Chondrocyte (in vitro differentiated cells): Measurements from ENCODE around the gene HIRA. TPM values are rescaled to one million over a fixed set of nuclear protein-coding genes. Genes with fewer than 3 reads are reported as not detected.

Experiments
- DNase-seq: peaks from one replicate; pipeline ENCODE4 v3.0.0; 2021; ENCODE audit warnings: mixed read lengths, low spot score
- H3K27ac Mint-ChIP-seq: one replicate; pipeline ENCODE4 v1.8.0; 2021; ENCODE audit warnings: mild to moderate bottlenecking, moderate library complexity, mixed read lengths; ENCODE audit not compliant: unreplicated experiment
- H3K27me3 Mint-ChIP-seq: 2 replicates; pipeline ENCODE4 v1.8.0; 2021; ENCODE audit warnings: low read depth, mixed read lengths
- H3K36me3 Mint-ChIP-seq: 2 replicates; pipeline ENCODE4 v1.8.0; 2021; ENCODE audit warnings: low read depth, mixed read lengths
- H3K4me1 Mint-ChIP-seq: 2 replicates; pipeline ENCODE4 v1.8.0; 2021; ENCODE audit warnings: low read depth, mild to moderate bottlenecking, mixed read lengths
- H3K4me3 Mint-ChIP-seq: one replicate; pipeline ENCODE4 v1.8.0; 2021; ENCODE audit warnings: mild to moderate bottlenecking, moderate library complexity, mixed read lengths; ENCODE audit not compliant: unreplicated experiment
- H3K9me3 Mint-ChIP-seq: 2 replicates; pipeline ENCODE4 v1.8.0; 2021; ENCODE audit warnings: low read depth, mixed read lengths
- total RNA-seq: library from RNA; stranded (reverse); gene quantifications from 3 replicates; pipeline ENCODE4 v1.2.1, GENCODE V29; 2021
- TF ChIP-seq, protein P1 (sequence below): fragments of 200-600 bp; sonication (generic); IDR thresholded peaks from 2 replicates; pipeline ENCODE4 v1.5.0; 2021; ENCODE audit warnings: antibody characterized with exemption, mild to moderate bottlenecking, moderate library complexity

Gene HIRA
- total RNA-seq, 1 donor from 2014 or later = 31.8 TPM

DNA sequence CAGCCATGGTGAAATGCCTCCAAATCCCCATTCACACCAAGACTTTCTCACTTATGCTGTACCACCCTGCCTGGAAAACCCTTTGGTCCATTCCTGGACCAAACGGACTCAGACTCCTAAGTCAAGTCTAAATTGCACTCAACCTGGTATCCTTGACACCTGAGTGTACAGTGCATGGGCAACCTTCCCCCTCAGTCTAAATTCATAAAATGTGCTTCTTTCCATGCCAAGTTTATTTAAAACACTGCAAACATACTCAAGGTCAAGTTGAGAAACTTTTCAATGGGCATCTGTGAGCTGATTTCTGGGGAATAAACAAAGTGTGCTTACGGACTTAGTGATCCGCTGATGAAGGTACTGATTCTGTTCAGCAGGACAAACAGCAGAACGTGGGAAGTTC is 26.4 kb downstream of the HIRA start:
- TF ChIP-seq, protein P1, sequence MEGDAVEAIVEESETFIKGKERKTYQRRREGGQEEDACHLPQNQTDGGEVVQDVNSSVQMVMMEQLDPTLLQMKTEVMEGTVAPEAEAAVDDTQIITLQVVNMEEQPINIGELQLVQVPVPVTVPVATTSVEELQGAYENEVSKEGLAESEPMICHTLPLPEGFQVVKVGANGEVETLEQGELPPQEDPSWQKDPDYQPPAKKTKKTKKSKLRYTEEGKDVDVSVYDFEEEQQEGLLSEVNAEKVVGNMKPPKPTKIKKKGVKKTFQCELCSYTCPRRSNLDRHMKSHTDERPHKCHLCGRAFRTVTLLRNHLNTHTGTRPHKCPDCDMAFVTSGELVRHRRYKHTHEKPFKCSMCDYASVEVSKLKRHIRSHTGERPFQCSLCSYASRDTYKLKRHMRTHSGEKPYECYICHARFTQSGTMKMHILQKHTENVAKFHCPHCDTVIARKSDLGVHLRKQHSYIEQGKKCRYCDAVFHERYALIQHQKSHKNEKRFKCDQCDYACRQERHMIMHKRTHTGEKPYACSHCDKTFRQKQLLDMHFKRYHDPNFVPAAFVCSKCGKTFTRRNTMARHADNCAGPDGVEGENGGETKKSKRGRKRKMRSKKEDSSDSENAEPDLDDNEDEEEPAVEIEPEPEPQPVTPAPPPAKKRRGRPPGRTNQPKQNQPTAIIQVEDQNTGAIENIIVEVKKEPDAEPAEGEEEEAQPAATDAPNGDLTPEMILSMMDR = no peak
- no peaks in the 10 kb centered on the region for H3K27me3 Mint-ChIP-seq
- no peak for DNase-seq
- peaks cover 36% of the 10 kb centered on the region for H3K36me3 Mint-ChIP-seq
- no peak overlapping the region for H3K4me3 Mint-ChIP-seq
- no peak overlapping the region for H3K27ac Mint-ChIP-seq
- no peaks in the 10 kb centered on the region for H3K4me1 Mint-ChIP-seq
- no peaks in the 10 kb centered on the region for H3K9me3 Mint-ChIP-seq

DNA sequence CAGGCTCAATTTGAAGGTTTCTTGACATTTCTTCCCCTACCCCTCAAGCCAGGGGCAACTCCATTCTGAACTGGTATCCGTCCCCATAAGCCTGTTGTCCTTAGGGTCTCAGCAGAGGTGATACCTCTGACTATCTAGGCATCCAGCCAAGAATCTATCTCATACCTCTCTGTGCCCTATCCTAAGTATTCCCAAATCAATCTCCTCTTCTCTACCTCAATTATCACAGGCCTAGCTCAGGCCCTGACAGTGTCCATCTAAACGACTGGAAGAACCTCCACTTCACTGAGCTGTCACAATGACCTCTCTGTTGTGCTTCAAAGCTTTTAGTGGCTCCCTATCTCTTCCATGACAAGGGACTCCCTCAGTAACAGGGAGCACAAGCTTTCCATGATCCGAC is 26.9 kb downstream of the HIRA start:
- H3K36me3 Mint-ChIP-seq = peaks cover 36% of the 10 kb centered on the region
- no peaks in the 10 kb centered on the region for H3K4me1 Mint-ChIP-seq
- H3K4me3 Mint-ChIP-seq = no peak overlapping the region
- no peaks in the 10 kb centered on the region for H3K27me3 Mint-ChIP-seq
- TF ChIP-seq, protein P1 = no peak
- H3K27ac Mint-ChIP-seq = no peak overlapping the region
- no peaks in the 10 kb centered on the region for H3K9me3 Mint-ChIP-seq
- no peak for DNase-seq

DNA sequence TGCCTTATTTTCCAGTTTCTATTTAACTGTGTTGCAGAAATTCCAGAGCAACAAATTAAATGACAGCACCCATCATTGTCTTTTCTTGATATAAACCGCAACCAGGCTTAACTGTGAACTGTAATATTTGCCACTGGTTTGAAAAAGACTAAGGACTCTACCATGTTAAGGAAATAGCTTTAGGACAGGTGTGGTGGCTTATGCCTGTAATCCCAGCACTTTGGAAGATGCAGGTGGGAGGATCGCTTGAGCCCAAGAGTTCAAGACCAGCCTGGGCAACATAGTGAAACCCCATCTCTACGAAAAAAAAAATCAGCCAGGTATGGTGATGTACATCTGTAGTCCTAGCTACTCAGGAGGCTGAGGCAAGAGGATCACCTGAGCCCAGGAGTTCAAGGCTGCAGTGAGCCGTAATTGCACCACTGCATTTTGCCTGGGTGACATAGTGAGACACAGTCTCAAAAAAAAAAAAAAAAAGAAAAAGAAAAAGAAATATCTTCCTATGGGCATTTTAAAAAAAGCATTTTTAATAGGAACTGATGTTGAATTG is 28.8 kb downstream of the HIRA start:
- no peak overlapping the region for H3K4me3 Mint-ChIP-seq
- no peaks in the 10 kb centered on the region for H3K4me1 Mint-ChIP-seq
- no peak for DNase-seq
- no peaks in the 10 kb centered on the region for H3K9me3 Mint-ChIP-seq
- H3K36me3 Mint-ChIP-seq = peaks cover 34% of the 10 kb centered on the region
- no peaks in the 10 kb centered on the region for H3K27me3 Mint-ChIP-seq
- H3K27ac Mint-ChIP-seq = no peak overlapping the region
- TF ChIP-seq, protein P1 = no peak

DNA sequence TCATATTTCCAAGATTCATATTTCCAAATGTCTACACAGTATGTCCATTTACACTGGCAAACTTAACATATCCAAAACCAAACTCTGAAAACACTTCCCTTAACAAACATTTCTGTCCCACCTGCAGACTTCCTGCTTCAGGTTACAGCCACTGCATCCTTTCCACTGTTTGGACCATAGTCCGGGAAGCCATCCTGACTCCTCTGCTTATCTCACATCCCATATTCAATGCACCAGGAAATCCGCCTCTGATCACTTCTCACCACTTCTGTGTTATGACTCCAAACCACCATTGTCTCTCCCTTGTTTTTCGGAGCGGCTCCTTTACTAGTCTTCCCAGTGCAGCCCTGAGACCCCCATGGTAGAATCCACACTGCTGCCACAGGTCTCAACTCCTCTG is 30.1 kb downstream of the HIRA start:
- Mint-ChIP-seq H3K36me3 (peaks cover 32% of the 10 kb centered on the region), H3K27ac (no peak overlapping the region), H3K4me1 (no peaks in the 10 kb centered on the region)

DNA sequence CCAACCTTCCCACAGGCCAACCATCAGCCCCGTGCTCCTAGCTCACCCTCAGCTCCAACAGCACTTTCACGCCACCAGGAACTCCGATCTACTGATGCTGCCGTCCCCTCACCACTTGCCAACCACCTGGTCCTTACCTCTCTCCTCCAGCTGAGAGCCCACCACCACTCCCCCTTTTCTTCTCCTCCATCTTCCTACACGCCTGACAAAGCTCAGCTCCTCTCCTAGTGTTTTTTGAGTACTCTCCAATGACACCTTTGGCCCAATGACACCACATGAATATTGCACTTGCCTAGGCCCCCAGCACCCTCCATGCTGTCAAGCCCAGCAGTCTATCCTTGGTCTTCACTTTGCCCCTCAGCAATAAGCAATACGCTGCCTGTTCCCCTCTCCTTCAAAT is 30.7 kb downstream of the HIRA start:
- H3K9me3 Mint-ChIP-seq = no peaks in the 10 kb centered on the region
- no peak overlapping the region for H3K27ac Mint-ChIP-seq
- TF ChIP-seq, protein P1 = no peak
- DNase-seq = no peak
- no peaks in the 10 kb centered on the region for H3K27me3 Mint-ChIP-seq
- no peak overlapping the region for H3K4me3 Mint-ChIP-seq
- H3K36me3 Mint-ChIP-seq = peaks cover 29% of the 10 kb centered on the region
- no peaks in the 10 kb centered on the region for H3K4me1 Mint-ChIP-seq

More for the DNA sequence above, 30.1 kb downstream of the HIRA start:
- no peaks in the 10 kb centered on the region for H3K9me3 Mint-ChIP-seq
- no peak for DNase-seq
- TF ChIP-seq, protein P1 = no peak
- no peaks in the 10 kb centered on the region for H3K27me3 Mint-ChIP-seq
- H3K4me3 Mint-ChIP-seq = no peak overlapping the region
